Middle frontal gyrus (tissue), 1 donor: Measurements from ENCODE around the gene NRXN3.

Experiments used
- DNase-seq: peaks from one replicate; pipeline ENCODE4 v3.0.0-alpha.2; 2015; ENCODE audit warnings: low spot score; ENCODE audit errors: extremely low spot score

The NRXN3 gene

GRCh38 chr14:79840103-79840502, 1669.9 kb downstream of the NRXN3 start:
- no peak for DNase-seq

GRCh38 chr14:79840831-79841230, 1670.7 kb downstream of the NRXN3 start:
- DNase-seq, result no peak

DNA sequence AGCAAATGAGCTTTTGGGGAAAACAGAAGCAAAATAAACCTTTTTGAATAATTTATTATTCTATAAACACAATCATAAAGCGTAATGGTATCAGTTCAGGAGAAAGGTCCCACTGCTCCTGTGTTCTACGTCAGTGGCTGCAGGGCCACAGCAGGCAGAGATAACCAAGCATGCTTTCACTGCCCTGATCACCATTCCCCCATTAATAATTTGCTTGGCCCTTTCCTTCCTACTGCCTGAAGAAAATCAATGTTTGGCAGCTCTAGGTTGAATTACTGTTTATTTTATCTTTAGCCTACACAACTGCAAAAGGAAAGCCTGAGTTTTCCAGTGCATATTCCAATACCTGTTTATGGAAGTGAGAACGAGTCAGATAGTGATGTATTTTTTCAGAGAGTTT, 1671.3 kb downstream of the NRXN3 start:
- no peak for DNase-seq

DNA sequence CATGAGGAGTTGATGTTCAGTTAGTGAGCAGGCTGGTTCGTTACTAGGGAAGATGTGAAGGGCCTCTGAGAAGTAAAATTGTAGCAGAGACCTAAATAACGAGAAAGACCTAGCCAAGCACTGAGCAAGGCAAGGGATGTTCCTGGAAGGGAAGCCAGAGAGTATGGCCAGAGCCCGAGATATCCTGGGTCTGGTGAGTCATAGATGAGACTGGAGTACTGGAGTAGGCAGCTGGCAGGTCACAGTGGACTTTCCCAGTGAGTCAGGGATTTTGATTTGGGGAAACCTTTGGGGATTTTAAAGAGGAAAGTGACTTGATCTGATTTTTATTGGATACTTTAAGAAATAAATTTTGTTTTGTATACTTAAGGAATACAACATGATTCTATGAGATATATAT, 1672.1 kb downstream of the NRXN3 start:
- no peak for DNase-seq

DNA sequence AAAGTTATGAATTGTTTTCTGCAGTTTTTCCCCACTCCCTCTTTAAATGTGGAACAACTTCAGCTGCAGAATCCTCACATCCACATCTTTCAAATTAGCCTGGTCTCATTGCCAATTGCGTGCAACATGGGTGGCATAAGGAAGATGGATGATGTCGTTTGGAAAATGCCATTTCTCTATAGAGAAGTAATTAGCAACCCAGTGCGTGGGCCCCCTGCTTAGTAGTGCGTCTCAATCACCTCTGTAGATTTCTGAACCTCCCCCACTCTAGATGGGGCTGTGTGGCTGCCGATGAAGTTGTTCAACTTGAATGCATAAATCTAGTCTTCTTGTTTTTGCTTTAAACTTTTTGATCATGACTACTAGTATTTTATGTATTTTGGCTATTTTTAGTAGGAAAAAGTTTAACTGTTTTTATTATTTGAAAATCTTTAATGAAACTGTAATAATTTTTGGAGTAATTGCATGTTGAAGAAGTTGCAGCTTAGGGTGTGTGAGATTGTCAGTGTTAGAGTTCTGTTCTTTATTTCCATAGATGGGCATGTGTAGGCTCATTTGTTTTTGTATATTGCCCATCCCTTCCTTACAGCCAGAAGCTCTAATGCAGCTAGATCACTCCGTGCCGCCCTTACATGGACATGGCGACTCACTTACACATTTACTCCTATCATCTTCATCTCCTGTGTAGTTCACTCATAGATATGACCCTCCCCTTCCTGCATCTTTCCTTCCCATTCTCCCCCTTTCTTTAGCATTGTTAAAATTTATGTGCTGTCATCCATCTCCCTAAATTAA, 1683.0 kb downstream of the NRXN3 start:
- no peak for DNase-seq

DNA sequence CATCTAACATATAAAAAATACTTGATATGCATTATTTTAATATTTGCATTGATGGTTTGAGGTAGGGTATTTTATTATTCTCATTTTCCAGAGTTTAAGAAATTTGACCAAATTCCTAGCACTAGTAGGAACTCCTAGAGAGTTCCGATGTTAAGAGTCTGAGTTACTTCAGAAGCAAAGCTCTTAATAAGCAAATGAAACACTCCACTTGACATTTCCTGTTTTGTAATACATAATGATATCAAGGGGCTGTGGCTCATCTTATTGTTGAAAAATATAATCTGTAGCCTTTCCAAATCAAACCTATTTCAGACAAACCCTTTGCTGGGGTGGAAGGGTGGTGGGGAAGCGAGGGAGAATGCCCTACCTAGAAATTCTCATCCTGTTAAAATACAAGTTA, 1685.6 kb downstream of the NRXN3 start:
- DNase-seq, result no peak

- DNase-seq, result no peak
These were observed 1686.2 kb downstream of the NRXN3 start for GRCh38 chr14:79856381-79856780.

DNA sequence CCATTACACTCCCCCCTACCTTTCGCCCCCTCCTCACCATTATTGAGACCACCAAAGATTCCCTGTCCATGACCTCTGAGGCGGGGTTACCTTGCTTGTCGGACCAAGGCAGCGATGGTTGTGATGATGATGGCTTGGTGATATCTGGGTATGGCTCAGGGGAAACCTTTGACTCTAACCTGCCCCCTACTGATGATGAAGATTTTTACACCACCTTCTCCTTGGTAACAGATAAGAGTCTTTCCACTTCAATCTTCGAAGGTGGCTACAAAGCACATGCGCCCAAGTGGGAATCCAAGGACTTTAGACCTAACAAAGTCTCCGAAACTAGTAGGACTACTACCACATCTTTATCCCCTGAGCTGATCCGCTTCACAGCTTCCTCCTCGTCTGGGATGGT, 1690.9 kb downstream of the NRXN3 start:
- DNase-seq, result no peak

- DNase-seq, result no peak
These were observed 1691.9 kb downstream of the NRXN3 start for GRCh38 chr14:79862045-79862444.

DNA sequence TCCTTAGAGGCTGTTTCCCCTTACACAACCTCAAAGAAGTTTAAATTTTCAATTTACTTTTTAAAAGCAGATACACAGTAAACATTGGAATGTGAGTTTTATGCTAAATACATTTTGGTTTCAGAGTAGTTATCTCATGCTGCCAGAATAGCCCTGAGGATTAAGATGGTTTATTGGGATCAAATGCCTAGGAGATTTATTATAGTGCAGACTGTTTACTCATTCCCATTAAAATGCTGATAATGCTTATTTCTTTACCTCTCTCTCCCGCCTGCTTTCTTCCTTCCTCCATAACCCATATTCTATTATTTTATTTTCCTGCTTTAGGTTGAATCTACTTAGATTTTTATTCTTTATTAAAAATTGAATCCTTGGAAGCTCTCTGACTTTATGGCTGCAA, 1701.0 kb downstream of the NRXN3 start:
- DNase-seq, result no peak

DNA sequence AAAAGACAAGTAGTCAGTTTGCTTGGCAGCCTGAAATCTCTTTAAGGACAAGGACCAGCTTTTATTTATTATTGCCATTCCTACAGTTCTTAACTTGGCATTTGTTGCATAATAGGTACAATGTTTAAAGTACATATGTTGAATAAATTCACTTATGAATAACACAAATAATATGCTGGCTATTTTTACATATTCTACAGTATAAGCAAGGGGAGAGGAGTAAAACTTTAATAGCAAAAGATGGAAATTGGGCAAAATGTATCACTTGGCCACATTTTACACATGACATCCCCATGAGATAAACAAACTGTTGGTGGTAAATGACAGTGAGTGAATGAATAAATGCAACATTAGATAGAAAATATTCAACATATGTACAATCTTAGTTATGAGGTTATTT, 1708.1 kb downstream of the NRXN3 start:
- DNase-seq, result no peak

GRCh38 chr14:79878785-79879184, 1708.6 kb downstream of the NRXN3 start:
- no peak for DNase-seq

GRCh38 chr14:79881299-79881698, 1711.1 kb downstream of the NRXN3 start:
- DNase-seq, result no peak

GRCh38 chr14:79890527-79890926, 1720.4 kb downstream of the NRXN3 start:
- no peak for DNase-seq

DNA sequence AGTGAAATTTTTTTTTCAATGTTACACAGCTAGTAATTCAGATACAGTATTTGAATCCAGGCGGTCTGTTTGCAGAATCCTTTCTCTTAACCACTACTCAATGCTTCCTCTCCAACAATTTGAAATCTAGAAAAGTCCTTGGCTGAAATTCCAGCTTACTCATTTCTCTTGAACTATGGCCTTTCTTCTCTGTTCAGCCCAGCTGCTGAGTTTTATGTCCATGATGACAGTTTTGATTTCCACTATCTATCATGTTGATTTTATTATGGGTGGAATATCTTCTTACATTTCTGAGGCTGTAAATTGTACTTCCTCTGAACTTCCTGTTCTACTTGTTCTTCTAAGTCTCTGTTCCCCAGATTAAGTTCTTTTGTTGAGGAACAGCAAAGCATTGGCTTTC, 1725.8 kb downstream of the NRXN3 start:
- DNase-seq, result no peak

- DNase-seq, result no peak
These were observed 1729.4 kb downstream of the NRXN3 start for GRCh38 chr14:79899610-79900009.

- no peak for DNase-seq
These were observed 1734.3 kb downstream of the NRXN3 start for GRCh38 chr14:79904497-79904896.

GRCh38 chr14:79906994-79907393, 1736.8 kb downstream of the NRXN3 start:
- DNase-seq, result no peak

DNA sequence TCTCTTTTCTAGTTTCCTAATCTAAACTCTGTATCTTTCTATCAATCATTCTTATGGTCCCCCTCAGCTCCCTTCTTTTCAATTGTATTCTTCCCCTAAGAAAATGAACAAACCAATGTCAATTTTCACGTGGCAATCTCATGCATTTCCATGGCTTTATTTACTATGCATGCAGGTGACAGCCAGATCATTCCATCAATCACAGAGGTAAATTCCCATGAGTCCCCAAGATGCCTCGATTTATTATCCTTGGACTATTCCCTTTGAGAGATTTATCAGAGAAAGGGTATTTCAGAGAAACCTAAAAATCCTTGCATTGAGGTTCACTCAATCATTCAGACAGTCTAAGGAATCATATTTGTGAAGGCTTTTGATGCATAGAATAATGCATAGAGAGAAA, 1739.9 kb downstream of the NRXN3 start:
- DNase-seq, result no peak

DNA sequence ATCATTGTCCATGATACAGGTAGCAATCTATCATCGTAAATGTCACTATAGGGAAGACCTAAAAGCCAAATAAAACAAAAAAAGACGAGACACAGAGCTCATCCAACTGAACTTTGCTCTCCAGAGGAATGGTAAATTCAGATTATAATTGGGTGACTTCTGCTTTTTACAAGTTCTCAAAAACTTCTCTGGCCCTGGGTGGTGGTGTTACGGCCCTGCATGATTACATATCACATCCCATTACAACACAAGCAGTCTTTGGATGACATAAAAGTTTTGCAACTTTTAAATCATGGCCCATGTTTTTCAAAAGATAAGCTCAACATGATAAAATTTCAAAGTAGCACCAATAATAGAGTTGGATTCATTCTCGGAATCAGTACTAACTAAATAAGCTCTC, 1741.6 kb downstream of the NRXN3 start:
- no peak for DNase-seq

DNA sequence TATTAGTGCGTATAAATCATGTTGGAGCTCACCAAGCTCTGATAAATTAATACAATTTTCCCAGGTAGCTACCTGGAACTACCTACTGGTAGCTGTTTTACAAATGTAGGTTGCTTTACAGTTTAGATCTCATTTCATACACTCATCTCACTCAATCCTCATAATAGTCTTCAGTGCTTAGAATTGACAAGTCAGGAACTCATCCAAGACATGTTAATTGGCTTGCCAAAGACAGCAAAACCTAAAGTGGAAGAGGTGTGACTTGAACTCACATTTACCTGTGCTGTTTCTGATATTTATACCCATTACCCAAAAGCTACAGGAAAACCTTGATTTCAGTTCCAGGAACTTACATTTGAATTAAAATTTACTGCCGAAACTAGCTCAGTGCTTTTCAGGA, 1744.4 kb downstream of the NRXN3 start:
- DNase-seq, result no peak

- DNase-seq, result no peak
These were observed 1745.2 kb downstream of the NRXN3 start for GRCh38 chr14:79915406-79915805.

DNA sequence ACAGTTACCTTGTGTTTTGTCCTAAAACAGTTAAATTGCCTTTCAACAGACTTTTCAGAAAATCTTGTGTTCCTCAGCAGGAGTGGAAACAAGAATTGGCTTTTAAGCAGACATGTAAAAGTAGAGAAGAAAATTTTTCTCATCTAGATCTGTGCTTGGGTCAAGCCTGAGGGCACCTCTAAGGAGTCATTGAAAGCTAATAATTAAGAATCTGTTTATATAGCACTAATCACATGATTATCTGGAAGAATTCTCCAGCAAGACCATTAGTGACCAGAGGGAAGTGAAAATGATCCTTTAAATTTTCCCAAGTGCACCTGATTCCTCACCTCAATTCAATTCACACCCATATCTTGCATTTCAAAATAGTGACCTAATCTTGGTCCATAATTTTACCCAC, 1746.1 kb downstream of the NRXN3 start:
- no peak for DNase-seq

DNA sequence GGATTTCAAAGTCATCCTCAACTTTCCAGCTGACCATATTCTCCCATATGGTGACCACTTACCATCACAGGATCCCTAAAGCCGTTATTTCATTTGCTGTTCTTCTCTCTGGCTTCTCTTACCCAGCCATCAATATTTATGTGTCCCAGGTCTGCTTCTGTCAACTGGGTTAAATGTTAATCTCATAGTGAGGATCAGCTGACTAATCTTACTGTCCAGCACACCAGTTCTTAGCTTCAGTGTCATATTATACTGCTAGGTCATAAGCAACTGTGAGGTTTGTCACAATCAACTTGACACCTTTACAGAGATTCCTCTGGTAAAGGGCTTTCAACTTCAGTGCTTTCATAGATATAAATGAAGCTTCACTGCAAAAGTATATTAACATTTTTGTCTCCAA, 1746.7 kb downstream of the NRXN3 start:
- no peak for DNase-seq
